Loucy (cell line): Measurements from ENCODE around the gene GNG2.

Source experiments
- H2AFZ ChIP-seq: fragments of 200-600 bp; sonication (generic); 2 replicates; pipeline ENCODE4 v1.6.0; 2016; ENCODE audit warnings: antibody characterized with exemption, mild to moderate bottlenecking, low read length, moderate library complexity
- H3F3A ChIP-seq: fragments of 200-600 bp; 2 replicates; pipeline ENCODE4 v1.6.0; 2016; ENCODE audit warnings: antibody characterized with exemption, low read depth, mild to moderate bottlenecking
- H3K27me3 ChIP-seq: fragments of 200-600 bp; sonication (generic); 2 replicates; pipeline ENCODE4 v1.6.1; 2014; ENCODE audit warnings: low read length, mild to moderate bottlenecking; ENCODE audit not compliant: insufficient read depth, poor library complexity, severe bottlenecking
- H3K36me3 ChIP-seq: fragments of 200-600 bp; sonication (generic); 2 replicates; pipeline ENCODE4 v1.6.1; 2016; ENCODE audit warnings: low read length; ENCODE audit not compliant: insufficient read depth
- H3K4me1 ChIP-seq: fragments of 200-600 bp; sonication (generic); 2 replicates; pipeline ENCODE4 v1.5.1; 2014; ENCODE audit warnings: low read length, mild to moderate bottlenecking; ENCODE audit not compliant: insufficient read depth, poor library complexity, severe bottlenecking
- H3K4me2 ChIP-seq: fragments of 200-600 bp; sonication (generic); 2 replicates; pipeline ENCODE4 v1.6.0; 2014; ENCODE audit warnings: antibody characterized with exemption, low read length, low read depth, mild to moderate bottlenecking; ENCODE audit not compliant: poor library complexity, severe bottlenecking
- H3K4me3 ChIP-seq: fragments of 200-600 bp; sonication (generic); 2 replicates; pipeline ENCODE4 v1.5.1; 2014; ENCODE audit warnings: low read length, mild to moderate bottlenecking, mixed read lengths; ENCODE audit not compliant: poor library complexity, severe bottlenecking
- H3K79me2 ChIP-seq: fragments of 200-600 bp; sonication (generic); 2 replicates; pipeline ENCODE4 v1.6.1; 2014; ENCODE audit warnings: low read length; ENCODE audit not compliant: insufficient read depth
- H3K9ac ChIP-seq: fragments of 200-600 bp; sonication (generic); 2 replicates; pipeline ENCODE4 v1.6.0; 2014; ENCODE audit warnings: mild to moderate bottlenecking, low read depth, low read length, moderate library complexity; ENCODE audit not compliant: poor library complexity, severe bottlenecking
- H3K9me2 ChIP-seq: fragments of 200-600 bp; sonication (generic); replicated peaks from 2 replicates; pipeline ENCODE4 v1.6.1; 2016; ENCODE audit warnings: low read depth, low read length, mixed read lengths
- H3K9me3 ChIP-seq: fragments of 200-600 bp; sonication (generic); 2 replicates; pipeline ENCODE4 v1.6.1; 2014; ENCODE audit warnings: mild to moderate bottlenecking, antibody characterized with exemption, low read length, low read depth; ENCODE audit not compliant: insufficient read depth
- H4K20me1 ChIP-seq: fragments of 200-600 bp; sonication (generic); 2 replicates; pipeline ENCODE4 v1.6.0; 2014; ENCODE audit warnings: antibody characterized with exemption, low read length, mild to moderate bottlenecking; ENCODE audit not compliant: insufficient read depth, poor library complexity, severe bottlenecking
- EZH2phosphoT487 ChIP-seq: fragments of 200-600 bp; IDR thresholded peaks from 2 replicates; pipeline ENCODE4 v1.6.1; 2018; ENCODE audit warnings: antibody characterized with exemption, mild to moderate bottlenecking, moderate library complexity, borderline replicate concordance
- TF ChIP-seq, protein P1 (sequence below): fragments of 200-600 bp; sonication (generic); conservative IDR thresholded peaks from 2 replicates; pipeline ENCODE4 v1.5.1; 2014; ENCODE audit warnings: mild to moderate bottlenecking, antibody characterized with exemption, low read length

GNG2 gene

DNA sequence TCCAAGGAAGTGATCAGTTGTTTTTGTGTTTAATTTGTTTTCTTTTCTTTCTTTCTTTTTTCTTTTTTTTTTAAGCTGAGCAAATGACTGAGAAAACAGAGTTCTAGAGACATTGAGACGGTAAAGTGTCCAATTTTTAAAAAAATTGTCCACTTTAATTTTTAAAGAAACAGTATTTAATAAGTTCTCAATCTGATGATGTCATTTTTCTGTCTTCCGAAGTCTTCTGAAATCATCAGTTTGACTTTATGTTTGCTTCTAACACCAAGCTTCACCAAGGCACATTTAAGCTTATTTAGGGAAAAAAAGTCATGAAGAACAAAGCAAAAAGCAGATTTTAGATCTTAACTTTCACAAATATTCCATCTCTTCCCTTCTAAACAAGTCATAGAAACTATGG, 65.6 kb downstream of the GNG2 start:
- Histone ChIP-seq H3K9me3 (no peaks in the 10 kb centered on the region), H3K4me3 (no peak overlapping the region), H3K9me2 (no peaks in the 10 kb centered on the region), H3K36me3 (no peaks in the 10 kb centered on the region), H3K4me2 (no peak overlapping the region), H3K27me3 (no peaks in the 10 kb centered on the region), H2AFZ (no peak overlapping the region), H3K9ac (no peak overlapping the region), H4K20me1 (peaks cover 8% of the 10 kb centered on the region), H3K79me2 (peaks cover 60% of the 10 kb centered on the region), H3K4me1 (peaks cover 21% of the 10 kb centered on the region), H3F3A (no peaks in the 10 kb centered on the region)
- no peak for TF ChIP-seq EZH2phosphoT487
- TF ChIP-seq, protein P1, sequence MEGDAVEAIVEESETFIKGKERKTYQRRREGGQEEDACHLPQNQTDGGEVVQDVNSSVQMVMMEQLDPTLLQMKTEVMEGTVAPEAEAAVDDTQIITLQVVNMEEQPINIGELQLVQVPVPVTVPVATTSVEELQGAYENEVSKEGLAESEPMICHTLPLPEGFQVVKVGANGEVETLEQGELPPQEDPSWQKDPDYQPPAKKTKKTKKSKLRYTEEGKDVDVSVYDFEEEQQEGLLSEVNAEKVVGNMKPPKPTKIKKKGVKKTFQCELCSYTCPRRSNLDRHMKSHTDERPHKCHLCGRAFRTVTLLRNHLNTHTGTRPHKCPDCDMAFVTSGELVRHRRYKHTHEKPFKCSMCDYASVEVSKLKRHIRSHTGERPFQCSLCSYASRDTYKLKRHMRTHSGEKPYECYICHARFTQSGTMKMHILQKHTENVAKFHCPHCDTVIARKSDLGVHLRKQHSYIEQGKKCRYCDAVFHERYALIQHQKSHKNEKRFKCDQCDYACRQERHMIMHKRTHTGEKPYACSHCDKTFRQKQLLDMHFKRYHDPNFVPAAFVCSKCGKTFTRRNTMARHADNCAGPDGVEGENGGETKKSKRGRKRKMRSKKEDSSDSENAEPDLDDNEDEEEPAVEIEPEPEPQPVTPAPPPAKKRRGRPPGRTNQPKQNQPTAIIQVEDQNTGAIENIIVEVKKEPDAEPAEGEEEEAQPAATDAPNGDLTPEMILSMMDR: no peak

GRCh38 chr14:51926449-51926848, 66.0 kb downstream of the GNG2 start:
- TF ChIP-seq, protein P1: no peak
- TF ChIP-seq EZH2phosphoT487: no peak
- H4K20me1 ChIP-seq: peaks cover 8% of the 10 kb centered on the region
- no peaks in the 10 kb centered on the region for H3K9me3 ChIP-seq
- peaks cover 17% of the 10 kb centered on the region for H3K4me1 ChIP-seq
- H2AFZ ChIP-seq: no peak overlapping the region
- no peak overlapping the region for H3K9ac ChIP-seq
- no peaks in the 10 kb centered on the region for H3K9me2 ChIP-seq
- no peaks in the 10 kb centered on the region for H3K27me3 ChIP-seq
- H3K79me2 ChIP-seq: peaks cover 59% of the 10 kb centered on the region
- H3K36me3 ChIP-seq: no peaks in the 10 kb centered on the region
- no peaks in the 10 kb centered on the region for H3F3A ChIP-seq
- no peak overlapping the region for H3K4me3 ChIP-seq
- no peak overlapping the region for H3K4me2 ChIP-seq

DNA sequence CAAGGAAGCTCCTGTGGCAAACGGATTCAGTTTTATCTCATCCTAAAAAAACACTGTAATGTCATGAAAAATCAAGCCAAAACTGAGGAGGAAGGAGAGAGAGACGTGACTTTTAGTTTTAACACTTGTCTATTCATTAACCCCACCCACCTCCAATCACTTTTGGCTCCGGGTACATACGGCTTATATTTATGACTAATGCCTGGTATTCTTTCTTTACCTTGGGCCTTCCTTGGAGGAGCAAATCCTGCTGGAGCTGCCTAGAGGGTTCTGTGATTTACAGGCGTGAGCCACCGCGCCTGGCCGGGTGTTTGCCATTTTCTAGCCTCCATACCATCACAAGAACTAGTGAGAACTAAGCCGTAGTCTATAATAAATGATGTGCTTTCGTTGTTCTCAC, 68.2 kb downstream of the GNG2 start:
- H4K20me1 ChIP-seq: peaks cover 9% of the 10 kb centered on the region
- H3K9ac ChIP-seq: no peak overlapping the region
- no peak overlapping the region for H2AFZ ChIP-seq
- H3K4me2 ChIP-seq: no peak overlapping the region
- H3K79me2 ChIP-seq: peaks cover 49% of the 10 kb centered on the region; the same call in 1 of the 2 replicates
- H3K36me3 ChIP-seq: no peaks in the 10 kb centered on the region; the same call in 1 of the 2 replicates
- H3K4me1 ChIP-seq: peaks cover 9% of the 10 kb centered on the region
- no peaks in the 10 kb centered on the region for H3K27me3 ChIP-seq
- no peaks in the 10 kb centered on the region for H3K9me3 ChIP-seq
- TF ChIP-seq EZH2phosphoT487: no peak
- TF ChIP-seq, protein P1: no peak
- no peaks in the 10 kb centered on the region for H3K9me2 ChIP-seq
- H3K4me3 ChIP-seq: no peak overlapping the region
- no peaks in the 10 kb centered on the region for H3F3A ChIP-seq
